ENCODE results near the gene SP1.
A peak's percentile ranks its signal among the peaks of the same experiment; 100 is the strongest.
"Not testable (repeated sequence)": the region's sequence is repeated elsewhere in the genome, so short reads cannot be mapped to it uniquely, and the experiment has no call there.

Gene SP1

DNA sequence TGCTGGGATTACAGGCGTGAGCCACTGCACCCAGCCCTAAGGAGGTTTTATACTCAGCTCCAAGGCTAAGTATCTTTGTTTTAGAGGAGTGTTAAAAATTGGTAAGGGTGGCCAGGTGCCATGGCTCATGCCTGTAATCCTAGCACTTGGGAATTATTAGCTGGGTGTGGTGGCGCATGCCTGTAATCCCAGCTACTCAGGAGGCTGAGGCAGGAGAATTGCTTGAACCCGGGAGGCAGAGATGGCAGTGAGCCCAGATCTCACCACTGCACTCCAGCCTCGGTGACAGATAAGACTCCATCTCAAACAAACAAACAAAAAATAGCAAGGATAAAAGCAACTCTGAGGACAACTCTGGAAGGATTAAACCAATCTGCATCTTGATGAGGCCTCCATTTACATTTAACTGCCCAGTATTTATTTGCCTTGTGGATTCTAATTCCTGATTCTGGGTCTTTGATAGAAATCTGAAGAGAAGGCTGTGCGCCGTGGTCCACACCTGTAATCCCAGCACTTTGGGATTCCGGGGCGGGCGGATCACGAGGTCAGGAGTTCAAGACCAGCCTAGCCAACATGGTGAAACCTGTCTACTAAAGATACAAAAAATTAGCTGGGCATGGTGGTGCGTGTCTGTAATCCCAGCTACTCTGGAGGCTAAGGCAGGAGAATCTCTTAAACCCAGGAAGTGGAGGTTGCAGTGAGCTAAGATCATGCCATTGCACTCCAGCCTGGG is 64.8 kb downstream of the SP1 start:
- not testable (repeated sequence) for DNase-seq (ENCODE audit: low read depth in 2 of 3, low spot score in 2 of 3)

DNA sequence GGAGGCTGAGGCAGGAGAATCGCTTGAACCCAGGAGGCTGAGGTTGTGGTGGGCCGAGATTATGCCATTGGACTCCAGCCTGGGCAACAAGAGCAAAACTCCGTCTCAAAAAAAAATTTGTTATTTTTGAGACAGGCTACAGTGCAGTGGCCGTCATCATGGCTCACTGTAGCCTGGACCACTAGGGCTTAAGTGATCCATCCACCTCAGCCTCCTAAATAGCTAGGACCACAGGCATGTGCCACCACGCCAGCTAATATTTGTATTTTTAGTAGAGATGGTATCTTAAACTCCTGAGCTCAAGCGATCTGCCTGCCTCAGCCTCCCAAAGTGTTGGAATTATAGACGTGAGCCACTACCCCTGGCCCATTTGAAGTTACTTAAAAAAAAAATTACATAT is 71.0 kb downstream of the SP1 start:
- no peak for DNase-seq (ENCODE audit: low read depth in 2 of 3, low spot score in 2 of 3)

- peak; percentile 80 to 97 (median 92) for DNase-seq (ENCODE audit: low read depth in 2 of 3, low spot score in 2 of 3)
Observed at GRCh38 chr12:53451661-53452158, 71.7 kb downstream of the SP1 start, which contains the start of gene PCBP2. Gene PCBP2, plus strand, starts transcription at chr12:53452102. Its CDS starts 2,699 bp downstream, at chr12:53454801.

DNA sequence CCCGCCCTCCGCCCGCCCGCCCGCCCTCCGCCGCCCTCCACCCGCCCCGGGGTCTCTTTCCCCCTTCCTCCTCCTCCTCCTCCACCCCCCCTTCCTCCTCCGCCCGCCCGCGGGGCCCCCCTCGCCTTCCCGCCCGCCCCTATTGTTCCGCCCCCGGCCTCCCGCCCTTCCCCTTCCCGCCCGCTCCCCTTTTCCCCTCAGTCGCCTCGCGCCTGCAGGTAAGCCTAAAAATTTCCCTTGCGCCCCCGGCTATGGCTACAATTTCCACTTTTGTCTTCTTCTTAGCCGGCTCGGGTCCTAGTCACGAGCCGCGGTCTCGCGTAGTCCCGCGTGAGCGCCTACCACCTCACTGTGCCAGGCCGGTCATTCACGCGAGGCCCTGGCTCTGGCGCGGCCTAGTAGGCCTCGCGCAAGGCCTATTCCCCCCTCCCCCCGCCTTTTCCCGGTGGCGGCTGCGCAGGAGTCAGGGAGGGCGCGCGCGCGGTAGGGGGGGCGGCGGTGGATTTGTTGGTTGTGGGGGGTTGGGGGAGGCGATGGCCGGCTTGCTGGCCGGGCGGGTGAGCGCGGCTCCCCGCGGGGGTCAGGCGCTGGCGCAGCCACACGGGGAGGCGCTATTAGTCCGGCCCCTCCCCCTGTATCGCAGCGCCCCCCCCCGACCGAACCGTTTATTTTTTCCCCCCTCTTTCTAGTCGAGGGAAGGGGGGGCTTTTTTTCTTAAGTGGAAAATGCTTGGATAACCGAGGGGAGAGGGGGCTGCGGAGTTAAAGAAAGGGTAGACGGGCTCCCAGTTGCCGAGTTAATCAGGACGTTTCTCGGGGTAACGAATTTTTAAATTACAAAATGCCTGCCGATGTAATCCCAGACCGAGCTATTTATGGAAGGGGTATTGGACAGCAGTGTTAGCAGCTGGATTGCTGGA is 72.4 kb downstream of the SP1 start:
- peak; percentile 48 to 56 (median 53) for DNase-seq (ENCODE audit: low read depth in 2 of 3, low spot score in 2 of 3)

DNA sequence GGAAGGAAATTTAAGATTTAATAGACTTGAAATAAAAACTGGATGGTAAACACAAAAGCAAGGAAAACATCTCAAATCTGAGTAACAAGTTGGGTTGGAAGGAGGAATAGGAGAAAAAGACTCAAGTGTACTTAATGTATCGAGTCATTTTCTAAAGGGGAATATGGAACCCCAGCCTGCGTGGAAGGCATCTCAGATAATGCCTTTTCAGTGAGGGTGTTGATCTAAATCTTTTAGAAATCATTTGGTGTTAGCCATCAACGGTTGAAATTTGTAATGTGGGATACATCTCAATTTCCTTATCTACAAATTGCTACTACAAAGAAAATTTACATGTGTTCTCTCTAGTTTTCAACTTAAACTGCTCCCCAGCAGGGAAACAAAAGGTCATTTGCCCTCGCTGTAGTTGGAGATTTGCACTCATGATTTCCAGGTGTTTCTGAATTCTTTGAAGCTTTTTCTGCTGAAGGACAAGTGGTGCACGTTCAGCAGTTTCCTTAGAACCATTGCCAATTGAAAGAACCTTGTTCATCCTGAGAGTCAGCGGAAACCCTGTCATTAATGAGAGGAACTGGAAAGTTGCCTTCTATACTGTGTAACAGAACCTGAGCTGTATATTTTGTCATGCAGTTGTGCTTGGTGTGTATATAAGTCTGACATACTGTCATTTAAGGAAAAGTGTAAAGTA is 74.1 kb downstream of the SP1 start:
- DNase-seq (ENCODE audit: low read depth in 2 of 3, low spot score in 2 of 3), result no peak

- DNase-seq (ENCODE audit: low read depth in 2 of 3, low spot score in 2 of 3), result no peak
Observed at GRCh38 chr12:53454707-53455106, 74.7 kb downstream of the SP1 start.

DNA sequence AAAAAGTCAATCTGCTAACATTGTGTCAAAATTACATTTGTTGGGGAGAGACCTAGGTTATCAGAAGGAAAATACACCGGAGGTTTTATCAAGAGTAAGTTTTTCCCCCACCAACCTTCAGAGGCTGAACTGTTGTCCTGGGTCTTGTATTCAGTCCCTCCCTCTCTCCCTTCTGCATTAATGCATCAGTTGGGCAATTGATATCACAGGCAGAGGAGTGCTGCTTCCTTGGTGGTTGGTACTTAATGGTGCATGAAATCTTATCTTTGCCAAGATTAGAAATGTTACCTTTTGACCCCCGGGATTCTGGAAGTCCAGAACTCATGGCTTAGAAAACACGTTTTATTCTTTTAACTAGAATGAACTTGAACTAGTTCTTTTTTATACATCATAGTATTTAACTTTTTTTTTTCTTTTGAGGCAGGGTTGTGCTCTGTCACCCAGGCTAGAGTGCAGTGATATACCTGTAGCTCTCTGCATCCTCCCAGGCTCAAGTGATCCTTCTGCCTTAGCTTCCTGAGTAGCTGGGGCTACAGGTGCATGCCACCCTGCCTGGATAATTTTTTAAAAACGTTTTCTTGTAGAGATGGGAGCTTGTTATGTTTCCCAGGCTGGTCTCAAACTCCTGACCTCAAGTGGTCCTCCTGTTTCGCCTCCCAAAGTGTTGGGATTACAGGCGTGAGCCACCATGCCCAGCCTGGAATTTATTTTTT is 76.8 kb downstream of the SP1 start:
- no peak for DNase-seq (ENCODE audit: low read depth in 2 of 3, low spot score in 2 of 3)

DNA sequence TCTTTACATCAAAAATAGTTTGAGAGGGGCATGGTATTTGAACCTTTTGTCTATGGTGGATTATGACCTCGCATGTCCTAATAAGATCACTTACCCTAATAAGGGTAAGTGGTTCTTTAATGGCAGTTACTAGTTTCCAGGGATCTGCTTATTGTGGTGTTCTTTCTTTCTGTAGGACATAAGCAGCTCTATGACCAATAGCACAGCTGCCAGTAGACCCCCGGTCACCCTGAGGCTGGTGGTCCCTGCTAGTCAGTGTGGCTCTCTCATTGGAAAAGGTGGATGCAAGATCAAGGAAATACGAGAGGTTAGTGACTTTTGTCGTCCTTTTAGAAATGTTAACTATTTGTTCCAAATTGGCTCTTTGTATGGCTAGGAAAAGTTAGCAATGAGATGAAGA is 79.1 kb downstream of the SP1 start:
- no peak for DNase-seq (ENCODE audit: low read depth in 2 of 3, low spot score in 2 of 3)

DNA sequence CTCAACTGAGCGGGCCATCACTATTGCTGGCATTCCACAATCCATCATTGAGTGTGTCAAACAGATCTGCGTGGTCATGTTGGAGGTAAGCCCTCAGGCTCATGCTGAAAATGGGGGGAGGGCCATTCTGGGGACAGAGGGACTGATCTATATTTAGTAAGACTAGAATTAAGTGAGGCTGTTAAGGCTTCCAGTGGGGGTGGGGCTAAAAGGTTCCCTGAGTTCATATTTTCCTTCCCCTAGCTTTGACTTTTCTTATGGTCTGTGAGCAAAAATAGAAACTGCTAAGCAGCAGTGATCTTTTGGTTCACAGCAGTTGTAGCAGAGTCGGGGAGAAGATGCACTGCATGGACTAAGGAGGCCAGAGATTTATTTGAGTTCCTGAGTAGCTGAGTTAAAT is 81.1 kb downstream of the SP1 start:
- no peak for DNase-seq (ENCODE audit: low read depth in 2 of 3, low spot score in 2 of 3)

DNA sequence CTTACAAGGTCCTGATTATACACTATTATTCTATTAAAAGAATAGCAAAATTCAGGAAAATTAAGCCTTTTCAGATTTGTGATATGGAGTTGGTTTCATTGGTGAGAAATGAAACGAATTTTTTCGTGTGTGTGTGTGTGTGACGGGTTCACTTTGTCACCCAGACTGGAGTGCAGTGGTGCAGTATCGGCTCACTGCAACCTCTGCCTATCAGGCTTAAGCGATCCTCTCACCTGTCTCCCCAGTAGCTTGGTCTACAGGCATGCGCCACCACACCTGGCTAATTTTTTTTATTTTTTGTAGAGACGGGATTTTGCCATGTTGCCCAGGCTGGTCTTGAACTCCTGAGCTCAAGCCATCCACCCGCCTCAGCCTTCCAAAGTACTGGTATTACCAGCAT is 81.6 kb downstream of the SP1 start:
- no peak for DNase-seq (ENCODE audit: low read depth in 2 of 3, low spot score in 2 of 3)

GRCh38 chr12:53462935-53463334 is 83.0 kb downstream of the SP1 start:
- no peak for DNase-seq (ENCODE audit: low read depth in 2 of 3, low spot score in 2 of 3)

- DNase-seq (ENCODE audit: low read depth in 2 of 3, low spot score in 2 of 3), result no peak
Observed at GRCh38 chr12:53463802-53464560, 84.0 kb downstream of the SP1 start.

GRCh38 chr12:53464685-53465418 is 84.9 kb downstream of the SP1 start:
- DNase-seq (ENCODE audit: low read depth in 2 of 3, low spot score in 2 of 3), result no peak

GRCh38 chr12:53465679-53466078 is 85.7 kb downstream of the SP1 start:
- DNase-seq (ENCODE audit: low read depth in 2 of 3, low spot score in 2 of 3), result no peak

Measured in activated CD8-positive, alpha-beta memory T cell treated with anti-CD3 and anti-CD28 coated beads for 48 hours (primary cell).